Measurements from ENCODE around the gene CNPY1.

Gene CNPY1

GRCh38 chr7:155509725-155510551, 36.4 kb downstream of the CNPY1 start:
- DNase-seq: no peak

- no peak for DNase-seq
Observed at GRCh38 chr7:155509359-155509724, 37.0 kb downstream of the CNPY1 start.

- DNase-seq: no peak
Observed at GRCh38 chr7:155508376-155509358, 37.7 kb downstream of the CNPY1 start.

- no peak for DNase-seq
Observed at GRCh38 chr7:155507576-155507975, 38.8 kb downstream of the CNPY1 start.

DNA sequence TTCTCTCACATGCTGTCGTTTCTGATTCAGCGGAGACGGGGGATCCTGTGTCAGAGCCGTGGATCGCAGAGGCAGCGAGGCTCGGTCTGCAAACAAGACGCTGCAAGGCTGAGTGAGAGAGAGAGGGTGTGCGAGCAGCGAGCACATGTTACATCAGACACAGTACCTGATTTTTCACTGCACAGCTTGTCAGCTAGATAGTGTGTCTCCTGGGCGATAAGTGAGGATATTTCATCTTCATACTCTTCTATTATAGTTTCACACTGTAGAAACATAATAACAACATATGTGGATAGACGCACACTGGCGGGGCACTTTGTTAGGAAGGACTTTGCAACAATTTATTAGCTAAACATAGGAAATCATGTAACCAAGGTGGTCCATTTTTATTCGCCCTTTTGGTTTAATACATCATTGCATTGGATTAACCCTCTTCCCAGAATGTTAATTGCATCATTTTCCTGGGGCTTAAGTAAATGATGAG, 39.5 kb downstream of the CNPY1 start:
- DNase-seq: no peak

DNA sequence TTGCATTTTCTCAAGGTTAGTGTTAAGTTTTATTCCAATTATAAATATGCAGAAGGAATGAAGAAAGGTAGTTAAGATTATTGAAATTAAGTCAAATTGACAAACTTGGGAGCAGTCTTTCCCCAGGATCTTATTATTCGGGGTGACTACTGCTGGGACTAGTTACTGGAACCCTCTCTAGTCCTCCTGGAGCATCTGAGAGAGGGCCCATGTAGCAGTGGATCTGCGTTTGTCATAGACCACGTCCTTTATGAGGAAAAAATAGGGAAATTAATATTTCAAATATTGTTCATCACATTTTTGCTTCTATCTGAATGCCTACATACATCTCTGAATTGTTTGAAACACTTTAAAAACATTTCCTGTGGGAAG, 41.0 kb downstream of the CNPY1 start:
- no peak for DNase-seq

GRCh38 chr7:155497149-155497901, 49.0 kb downstream of the CNPY1 start:
- no peak for DNase-seq

DNA sequence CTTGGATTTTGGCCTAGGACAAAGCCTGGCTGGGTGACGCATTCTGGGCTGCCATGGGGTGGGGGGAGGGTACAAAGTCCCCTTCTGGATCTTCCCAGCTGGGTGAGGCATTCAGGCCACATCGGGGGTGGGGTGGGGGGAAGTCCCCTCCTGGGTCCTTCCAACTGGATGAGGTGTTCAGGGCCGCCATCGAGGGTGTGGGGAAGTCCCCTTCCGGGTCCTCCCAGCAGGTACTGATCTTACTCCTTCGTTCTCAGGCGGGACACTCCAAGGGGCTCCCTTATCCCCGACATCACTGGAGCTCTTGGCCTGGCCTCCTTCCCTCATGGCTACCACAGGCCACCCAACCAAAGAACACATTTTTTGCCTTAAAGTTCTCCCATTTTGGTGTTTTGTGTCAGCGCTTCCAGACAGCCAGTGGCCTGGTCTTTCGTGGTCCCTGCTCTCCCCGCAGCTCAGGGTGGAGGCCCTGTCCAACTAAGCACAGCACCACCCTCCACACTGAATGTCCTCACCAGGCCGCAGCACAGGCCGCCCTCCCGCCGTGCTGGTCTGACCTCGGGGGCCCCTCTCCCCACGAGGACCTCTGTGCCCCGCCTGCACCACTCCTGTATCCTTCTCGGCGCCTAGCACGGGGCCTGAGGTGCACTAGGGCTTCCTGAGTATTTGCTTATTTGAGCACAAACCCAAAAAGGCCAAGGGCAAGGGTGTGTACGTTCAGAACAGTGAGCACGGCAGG, 49.9 kb downstream of the CNPY1 start:
- DNase-seq: no peak

GRCh38 chr7:155495440-155496248, 50.7 kb downstream of the CNPY1 start:
- DNase-seq: no peak

- no peak for DNase-seq
Observed at GRCh38 chr7:155494551-155494950, 51.8 kb downstream of the CNPY1 start.

GRCh38 chr7:155493744-155494538, 52.4 kb downstream of the CNPY1 start:
- no peak for DNase-seq

DNA sequence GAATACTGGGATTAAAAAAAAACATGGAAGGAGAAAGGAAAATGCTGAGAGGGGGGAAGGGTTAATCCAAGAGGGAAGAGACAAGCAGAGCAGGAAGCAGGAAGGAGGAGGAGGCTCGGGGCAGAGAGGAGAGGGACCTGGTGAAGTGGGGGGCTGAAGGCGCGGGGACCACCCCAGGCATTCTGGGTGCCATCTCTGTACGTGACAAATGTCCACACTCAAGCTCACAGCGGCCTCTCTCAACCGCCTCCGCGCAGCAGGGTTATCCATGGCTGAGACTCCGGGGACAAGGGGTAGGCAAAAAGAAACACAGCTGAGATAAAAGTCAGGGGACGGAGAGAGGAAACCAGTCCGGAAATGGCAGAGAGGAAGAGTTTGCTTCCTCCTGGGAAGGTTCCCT, 54.5 kb downstream of the CNPY1 start:
- DNase-seq: no peak

DNA sequence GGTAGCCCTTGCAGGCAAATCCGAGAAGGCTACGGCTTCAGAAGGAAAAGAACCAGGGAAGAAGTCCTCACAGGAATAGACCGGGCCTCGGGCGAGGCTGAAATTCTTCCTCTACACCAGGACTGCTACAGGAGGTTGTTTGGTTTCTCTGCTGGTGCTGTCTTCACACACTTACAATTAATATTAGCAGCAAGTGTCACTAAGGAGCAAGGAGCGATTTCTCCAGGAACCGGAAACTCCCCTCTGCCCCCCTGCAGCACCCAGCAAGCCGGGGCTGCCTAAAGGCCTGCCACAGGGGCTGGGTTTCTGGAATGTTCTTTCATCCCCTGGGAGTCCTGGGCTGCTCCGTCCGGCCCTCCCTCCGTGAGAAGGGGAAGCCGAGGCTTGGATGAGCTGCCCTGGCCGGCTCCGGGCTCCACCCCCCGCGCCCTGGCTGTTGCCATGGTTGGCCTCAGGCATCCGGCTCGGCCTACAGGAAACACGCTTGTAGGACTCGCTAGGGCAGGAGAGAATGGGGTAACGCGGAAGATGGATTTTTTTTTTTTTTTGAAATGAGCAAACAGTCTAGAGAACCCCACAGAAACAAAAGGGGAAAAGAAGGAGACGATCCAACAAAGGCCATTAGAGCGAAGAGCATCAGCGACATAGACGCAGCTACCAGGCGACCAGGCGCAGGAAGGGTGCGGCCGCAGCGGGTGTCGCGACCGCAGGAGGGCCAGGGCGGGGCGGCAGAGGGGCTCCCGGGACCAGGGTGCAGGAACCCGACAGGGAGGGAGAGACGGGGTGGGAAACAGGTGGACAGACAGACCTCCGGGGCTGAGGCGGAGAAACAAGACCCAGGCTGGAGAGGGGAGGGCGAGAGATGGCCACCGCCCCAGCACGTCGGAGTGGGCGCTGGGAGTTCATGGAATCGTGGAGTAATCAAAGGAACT, 55.4 kb downstream of the CNPY1 start:
- DNase-seq: no peak

DNA sequence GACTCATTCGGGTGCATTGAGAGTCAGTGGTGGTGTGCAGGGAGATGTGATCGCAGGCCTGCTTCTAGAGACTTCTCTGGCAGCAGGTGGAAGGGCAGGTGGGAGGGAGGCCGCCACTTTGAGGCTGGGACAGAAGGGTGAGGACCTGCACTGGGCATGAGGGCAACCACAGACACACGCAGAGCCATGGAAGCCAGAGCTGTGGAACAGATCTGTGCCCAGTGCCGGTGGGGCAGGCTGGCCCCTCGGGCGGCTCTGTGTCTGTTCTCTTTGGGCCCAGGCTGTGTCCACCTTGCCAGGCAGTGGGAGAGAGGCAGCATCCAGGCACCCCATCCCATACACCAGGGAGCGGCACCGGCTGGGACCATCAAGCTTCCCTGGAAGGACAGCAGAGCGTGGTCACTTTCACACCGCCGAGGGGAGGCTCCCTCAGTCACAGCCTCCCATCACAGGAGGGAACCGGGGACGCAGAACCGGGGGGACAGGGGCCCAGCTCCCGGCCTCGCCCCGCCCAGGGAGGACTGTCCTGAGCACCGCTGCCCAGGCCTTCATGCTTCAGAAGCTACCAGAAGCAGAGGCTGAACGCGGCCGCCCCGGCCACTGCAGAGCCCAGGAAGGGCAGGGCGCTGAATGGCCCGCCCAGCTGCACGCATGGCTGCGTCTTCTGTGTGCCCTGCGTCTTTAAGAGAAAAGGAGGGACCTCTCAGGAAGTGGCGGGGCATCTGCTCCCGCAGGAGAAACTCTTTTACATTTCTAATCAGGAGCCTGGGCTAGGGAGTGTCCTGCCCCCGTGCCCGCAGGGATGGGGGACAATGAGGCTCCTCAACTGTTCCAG, 56.3 kb downstream of the CNPY1 start:
- no peak for DNase-seq

DNA sequence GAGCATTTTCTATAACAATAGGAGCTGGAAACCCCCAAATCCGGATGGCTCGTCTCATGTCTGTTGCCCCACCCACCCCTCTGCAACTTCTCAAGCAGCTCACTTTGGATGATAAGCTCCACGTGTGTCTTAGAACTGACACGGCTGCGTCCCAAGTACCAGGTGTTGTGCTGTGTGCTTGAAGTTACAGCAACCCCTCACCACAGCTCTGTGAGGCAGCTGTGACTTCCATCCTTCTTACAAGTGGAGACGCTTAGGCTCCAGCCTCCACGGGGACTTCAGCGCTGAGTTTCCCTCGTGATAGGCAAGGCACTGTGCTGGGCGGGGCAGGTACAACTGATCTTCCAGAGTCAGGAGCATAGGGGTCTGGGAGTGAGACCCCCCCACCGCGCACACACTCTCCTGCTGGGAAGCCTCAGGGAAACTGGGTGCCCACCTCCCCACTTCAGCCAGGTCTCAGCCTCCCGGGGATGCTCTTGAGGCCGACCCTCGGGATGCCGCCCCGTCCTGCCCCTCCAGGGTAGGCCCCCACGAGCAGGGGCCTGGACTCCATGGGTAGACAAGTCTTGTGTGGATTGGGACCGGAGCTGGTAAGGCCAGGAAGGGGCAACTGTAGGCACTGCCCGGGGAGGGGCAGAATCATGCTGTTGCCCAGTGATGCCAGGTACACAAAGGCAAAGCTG, 57.1 kb downstream of the CNPY1 start:
- DNase-seq: no peak

- DNase-seq: no peak
Observed at GRCh38 chr7:155488483-155489127, 57.8 kb downstream of the CNPY1 start.
